Skin of body (tissue), 2 donors: ENCODE results near the gene VDR. TPM values are rescaled to one million over a fixed set of nuclear protein-coding genes. Genes with fewer than 3 reads are reported as not detected.

Experiments
- DNase-seq: peaks from one replicate; lab custom pipeline; 2025; lab: John Stamatoyannopoulos, UW
- total RNA-seq: library from RNA; depleted of rRNA; stranded (reverse); fragments of >200 nt; gene quantifications from one replicate; pipeline ENCODE4 v1.2.3, GENCODE V29; 2014

The VDR gene
- total RNA-seq, 1 donor from 2014 or later, result 12.2 TPM

DNA sequence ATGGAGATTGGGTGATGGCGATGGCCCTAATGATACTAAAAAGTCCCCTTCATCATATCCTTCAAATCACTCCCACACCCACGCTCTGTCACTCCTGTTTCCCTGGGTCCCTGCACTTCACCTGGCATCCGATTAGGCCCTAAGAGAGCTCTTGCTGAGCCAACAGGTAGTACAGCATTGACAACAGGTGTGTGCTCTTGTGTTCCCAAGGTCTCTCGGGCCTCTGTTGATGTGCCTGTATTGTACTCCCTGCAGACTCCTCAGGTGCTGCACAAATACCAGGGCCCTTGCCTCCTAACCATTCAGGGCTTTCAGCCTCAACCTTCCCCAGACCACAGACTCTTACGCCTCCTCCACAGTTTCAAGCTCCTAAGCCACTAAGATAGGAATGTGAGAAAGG lies 25.8 kb upstream of the VDR start:
- DNase-seq, result no peak

DNA sequence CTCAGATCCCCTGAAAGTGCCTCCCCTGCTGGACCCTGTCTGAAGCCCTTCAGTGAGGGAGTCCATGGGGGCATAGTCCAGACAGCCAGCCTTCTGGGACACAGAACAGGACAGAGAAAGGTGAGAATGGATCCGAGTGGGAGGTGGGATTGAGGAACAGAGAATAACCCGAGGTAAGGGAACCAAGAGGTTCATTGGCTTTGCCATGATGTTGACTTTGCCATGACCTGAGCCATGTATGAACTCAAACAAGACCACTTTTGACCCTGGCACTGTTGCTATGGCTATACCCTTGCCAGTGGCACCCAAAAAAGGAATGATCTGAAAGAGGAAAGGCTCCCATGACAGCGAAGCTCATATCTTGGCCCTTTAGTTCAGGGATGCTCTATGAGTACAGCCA lies 22.6 kb upstream of the VDR start:
- no peak for DNase-seq

DNA sequence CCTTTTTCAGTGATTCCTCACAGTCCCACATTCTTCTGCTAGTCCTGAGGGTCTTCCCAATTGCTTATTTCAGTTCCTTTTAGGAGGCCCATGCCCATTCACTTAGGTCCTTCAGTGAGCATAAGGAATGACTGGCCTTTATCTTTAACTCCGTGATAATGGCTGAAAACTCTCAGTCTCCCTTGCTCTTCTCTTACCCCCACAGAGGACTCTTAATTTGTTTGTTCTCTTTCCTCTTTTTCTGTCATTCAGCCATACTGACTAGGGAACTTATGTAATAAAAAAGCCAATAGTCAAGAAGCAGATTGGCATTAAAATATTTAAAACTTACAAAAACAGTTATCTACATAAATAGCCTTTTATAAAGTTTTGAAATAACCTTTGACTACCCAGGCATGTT lies 17.1 kb upstream of the VDR start:
- DNase-seq, result no peak

GRCh38 chr12:47920913-47921312 lies 16.1 kb upstream of the VDR start:
- no peak for DNase-seq

- DNase-seq, result no peak
These were observed 8.3 kb upstream of the VDR start for GRCh38 chr12:47913081-47913480.

GRCh38 chr12:47912556-47912955 lies 7.8 kb upstream of the VDR start:
- no peak for DNase-seq

GRCh38 chr12:47910981-47911380 lies 6.2 kb upstream of the VDR start:
- no peak for DNase-seq

- DNase-seq, result no peak
These were observed 5.7 kb upstream of the VDR start for GRCh38 chr12:47910486-47910885.

DNA sequence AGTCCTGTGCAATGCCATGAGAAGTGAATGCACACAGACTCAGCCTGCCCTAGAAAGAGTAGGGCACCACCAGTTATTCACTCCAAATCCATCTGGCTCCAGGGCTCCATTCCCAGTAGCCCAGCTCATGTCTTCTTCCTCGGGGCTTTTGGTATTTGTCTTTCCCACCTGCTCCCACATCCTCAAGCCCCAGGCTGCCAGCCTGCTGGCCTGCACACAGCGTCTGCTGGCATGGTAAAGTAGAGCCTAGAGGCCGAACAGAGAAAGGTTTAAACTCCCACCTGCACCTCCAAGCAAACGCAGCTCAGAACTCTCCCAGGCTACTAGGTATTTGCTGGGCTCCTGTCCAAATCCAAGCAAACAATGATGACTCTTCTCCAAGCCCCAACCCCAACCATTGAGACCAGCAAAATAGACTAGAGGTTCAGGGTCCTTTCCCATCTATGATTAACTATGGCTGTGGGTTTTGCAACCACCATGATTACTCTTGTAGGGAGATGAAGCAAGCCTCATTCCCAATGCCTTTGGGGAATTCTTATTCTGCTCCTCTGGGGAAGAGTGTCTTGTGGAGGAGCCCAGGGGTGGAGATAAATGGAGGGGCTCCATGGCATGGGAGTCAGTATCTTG lies 5.2 kb upstream of the VDR start:
- no peak for DNase-seq

GRCh38 chr12:47908738-47909137 lies 3.9 kb upstream of the VDR start:
- no peak for DNase-seq

- DNase-seq, result no peak
These were observed 3.2 kb upstream of the VDR start for GRCh38 chr12:47907851-47908454.

GRCh38 chr12:47903927-47904712 lies 674 bp downstream of the VDR start:
- no peak for DNase-seq

DNA sequence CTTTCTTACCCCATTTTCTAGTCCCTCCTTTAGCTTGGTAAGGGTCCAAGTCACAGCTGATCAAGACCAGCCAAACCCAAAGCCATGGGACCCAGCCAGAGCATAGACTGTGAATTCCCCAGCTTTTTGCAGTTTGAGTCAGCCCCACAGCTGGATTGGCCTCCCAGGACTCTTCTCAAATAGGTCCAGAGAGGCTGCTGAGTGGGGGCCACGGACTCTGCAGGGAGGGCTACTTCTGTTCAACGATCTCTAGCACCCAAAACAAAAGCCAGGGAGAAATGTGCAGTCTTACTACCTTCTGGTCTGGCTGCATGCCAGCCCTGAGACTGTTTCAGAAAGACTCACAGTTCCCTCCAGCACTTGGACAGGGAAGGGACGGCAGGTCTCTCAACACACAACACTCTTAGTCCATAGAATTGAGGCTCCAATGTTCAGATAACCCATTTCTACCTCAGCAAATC lies 1.6 kb downstream of the VDR start:
- DNase-seq, result no peak

DNA sequence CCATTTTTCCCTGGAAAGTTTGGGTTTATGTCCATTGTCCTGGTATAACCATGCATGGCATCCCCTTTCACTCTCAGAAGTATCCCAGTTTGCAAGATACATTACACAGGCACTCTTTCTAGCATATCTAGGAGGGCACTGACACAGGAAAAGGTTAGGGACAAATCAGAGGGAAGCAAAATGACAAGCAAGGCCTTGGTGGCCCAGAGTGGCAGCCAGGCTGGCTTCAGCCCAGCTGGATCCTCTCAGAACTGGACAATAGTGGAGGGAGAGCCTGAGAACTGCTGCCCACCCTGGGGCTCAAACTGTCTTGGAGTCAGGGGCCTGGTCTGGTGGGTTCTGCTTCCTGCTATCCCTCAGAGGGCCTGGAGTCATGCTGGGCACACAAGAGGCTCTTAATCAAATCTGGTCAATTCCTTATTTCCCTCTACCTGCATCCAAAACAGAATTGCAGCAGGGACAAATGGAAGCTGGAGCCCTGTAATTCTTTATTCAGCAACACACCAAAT lies 2.6 kb downstream of the VDR start:
- no peak for DNase-seq

DNA sequence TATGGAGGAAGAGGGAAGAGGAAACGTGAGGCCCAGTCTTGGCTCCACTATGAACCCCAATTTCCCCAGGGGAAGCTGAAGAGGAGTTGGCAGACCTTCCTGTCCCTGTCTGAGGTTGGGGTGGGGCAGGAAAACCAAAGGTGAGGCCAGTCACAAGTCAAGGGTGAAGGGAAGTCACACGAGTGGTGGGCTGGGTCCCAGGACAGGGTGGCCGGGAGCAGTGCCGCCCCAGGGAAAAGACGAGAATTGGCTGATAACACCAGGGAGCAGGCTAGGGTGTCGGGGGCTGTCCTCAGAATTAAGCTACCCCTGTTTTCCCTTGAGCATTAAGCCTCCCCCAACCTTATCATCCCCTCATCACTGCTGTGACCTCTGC lies 3.1 kb downstream of the VDR start:
- no peak for DNase-seq

DNA sequence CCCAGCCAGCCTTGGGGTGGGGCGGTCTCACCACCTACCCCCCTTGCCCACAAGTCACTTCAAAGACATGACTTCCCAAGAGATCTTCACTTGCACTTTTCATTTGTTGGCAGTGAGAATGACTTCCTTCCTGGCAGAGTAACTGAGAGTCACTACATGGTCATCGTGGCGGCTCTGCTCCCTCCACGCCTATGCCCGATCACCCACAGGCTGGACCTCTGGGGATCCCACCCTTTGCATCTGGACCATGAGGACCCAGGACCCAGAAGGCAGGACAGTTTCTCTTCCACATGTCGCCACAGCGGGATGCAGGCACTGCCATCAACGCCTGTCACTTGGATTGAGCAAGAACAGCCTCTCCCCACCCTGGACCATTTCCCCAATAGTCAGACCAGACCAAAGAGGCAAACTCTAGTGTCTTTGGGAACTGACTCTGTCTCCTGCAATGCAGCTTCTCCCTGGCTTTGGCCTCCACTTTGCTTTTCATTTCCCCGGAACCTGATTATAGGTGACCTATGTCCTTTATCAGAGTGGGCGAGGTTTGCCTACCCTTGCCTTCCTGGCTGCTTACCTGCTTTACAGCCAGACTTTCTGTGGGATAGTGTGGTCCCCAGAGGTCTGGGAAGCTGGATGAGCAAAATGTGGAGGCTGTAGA lies 3.6 kb downstream of the VDR start:
- no peak for DNase-seq

DNA sequence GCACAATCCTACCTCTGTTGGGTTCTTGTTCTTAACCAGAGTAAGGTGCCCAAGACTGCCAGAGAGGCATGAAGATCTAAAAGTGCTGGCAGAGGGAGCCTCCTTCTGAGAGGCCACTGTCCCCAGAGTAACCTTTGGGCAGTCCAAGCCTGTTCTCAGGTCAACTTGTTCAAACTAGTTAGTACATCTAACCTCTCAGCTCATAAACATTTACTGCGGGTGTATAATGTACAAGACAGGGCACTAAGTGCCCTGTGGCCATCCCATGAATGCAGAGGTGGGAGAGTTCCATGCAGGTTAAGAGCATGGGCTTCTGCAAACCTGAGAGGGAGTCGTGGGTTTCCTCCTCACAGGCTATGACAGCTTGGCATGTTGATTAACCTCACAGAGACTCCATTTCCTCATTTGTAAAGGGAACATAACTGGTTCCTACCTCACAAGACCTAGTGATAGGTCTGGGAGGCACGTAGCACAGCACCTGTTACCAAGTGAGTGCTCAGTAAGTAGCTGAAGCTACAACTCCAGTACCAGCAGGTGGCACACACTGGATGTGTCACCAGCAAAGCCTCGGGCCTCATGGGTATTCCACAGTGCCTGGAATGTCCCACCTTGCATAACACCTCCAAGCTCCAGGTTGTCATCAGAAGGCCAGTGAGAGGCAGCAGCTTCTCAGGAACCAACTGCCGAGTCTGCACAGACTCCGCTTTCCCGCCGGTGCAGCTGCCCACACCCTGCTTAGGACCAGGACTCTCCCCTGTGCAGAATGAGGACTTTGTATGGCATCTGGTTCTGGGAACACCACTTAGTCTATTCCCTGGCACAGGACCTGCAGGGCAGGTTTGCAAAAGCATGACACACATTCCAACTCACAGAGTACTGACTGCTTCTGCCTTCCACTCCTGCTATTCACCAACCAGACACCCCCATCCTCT lies 4.4 kb downstream of the VDR start:
- DNase-seq, result no peak

DNA sequence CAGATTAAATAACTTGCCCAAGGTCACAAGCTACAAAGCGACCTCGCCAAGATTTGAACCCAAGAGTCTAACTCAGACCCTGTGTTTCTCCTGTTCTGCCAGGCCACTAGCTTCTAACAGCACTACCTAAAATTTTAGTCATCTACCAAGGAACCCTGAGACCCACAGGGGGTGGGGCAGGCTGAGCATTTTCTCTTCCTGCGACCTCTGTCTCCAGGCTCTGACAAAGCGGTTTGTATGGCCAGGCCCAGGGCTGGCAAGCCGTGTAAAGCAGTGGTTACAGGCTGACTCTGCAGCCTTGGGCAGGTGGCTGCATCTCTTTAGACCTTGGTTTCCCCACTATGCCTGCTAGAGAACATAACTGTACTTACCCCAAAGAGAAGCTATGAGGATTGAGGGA lies 5.3 kb downstream of the VDR start:
- no peak for DNase-seq

DNA sequence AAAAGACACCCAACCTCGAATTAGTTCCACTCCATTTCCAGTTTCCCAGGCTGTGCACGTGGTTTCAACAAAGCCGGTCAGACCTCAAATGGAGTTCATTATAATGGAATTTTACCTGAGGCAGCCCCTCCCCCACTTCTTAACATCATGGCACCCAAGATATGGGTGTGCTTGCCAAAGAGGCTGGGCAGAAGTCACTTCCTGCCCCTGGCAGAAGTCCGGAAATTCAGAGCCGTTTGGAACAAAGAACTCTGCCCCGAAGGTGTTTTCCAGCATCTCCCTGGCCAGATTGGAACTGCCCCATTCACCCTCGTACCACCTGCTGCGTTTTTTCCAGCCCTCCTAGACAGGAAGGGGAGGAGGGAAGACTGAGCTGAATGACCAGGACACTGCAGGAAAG lies 8.2 kb downstream of the VDR start:
- DNase-seq, result no peak

DNA sequence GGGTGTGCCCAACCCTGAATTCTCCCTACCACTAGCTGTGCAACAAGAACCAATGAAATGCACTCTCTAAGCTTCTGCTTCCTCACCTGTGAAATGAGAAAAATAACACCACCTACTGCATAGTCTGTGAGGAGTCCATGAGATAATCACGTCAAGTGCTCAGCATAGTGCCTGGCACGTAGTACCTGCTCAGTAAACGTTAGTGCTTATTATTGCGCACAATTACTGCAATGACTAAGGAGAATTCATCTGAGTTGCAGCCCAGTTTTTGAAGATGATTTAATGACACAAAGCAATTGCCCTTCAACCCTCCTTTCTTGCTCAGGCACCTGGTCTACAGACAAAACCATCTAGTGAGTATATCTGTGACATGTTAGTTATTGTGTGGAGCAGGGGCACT lies 8.8 kb downstream of the VDR start:
- no peak for DNase-seq

DNA sequence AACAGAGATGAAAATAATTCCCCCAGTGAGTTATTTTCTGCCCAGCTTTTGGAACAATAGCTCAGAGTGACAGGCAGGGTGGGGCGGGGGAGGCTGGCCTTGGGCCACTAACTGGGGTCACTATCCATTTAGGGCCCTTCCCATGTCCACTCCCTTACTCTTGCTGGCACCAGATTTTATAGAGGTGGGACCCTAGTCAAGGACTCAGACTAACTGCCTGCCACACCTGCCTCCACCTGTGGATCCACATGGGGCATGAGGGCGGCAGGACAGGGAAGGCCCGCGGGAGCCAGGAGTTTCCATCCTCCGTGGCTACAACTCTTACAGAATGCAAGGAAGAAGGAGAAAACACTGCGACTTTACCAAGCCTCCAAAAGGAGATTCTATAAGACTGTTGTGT lies 10.1 kb downstream of the VDR start:
- DNase-seq, result no peak
